ENCODE results near the gene MELTF. TPM values are rescaled to one million over a fixed set of nuclear protein-coding genes. Genes with fewer than 3 reads are reported as not detected.

Gene MELTF
- total RNA-seq, 1 experiment from 2014 or later: 9.2 TPM

GRCh38 chr3:196990601-196991007 lies 39.0 kb downstream of the MELTF start:
- H2BK15ac ChIP-seq (ENCODE audit: low read depth, low read length): no peak overlapping the region
- H3T11ph ChIP-seq (ENCODE audit: low read length): no peak overlapping the region
- H4K8ac ChIP-seq (replicated peaks; ENCODE audit: insufficient read length, low read depth, low read length): no peak overlapping the region
- no peak overlapping the region for H2BK12ac ChIP-seq (ENCODE audit: insufficient read length, low read depth, low read length)
- no peaks in the 10 kb centered on the region for H3K9me3 ChIP-seq (ENCODE audit: control insufficient read depth, low read depth, low read length)
- H3K79me2 ChIP-seq (ENCODE audit: insufficient read depth, low read length): no peaks in the 10 kb centered on the region
- H4K91ac ChIP-seq (ENCODE audit: insufficient read length, low read depth, low read length): no peak overlapping the region
- H3K14ac ChIP-seq (ENCODE audit: insufficient read depth, low read length): no peak overlapping the region
- H3K56ac ChIP-seq (ENCODE audit: insufficient read length, low read depth, low read length): no peak overlapping the region
- no CpG with 5 or more reads among the region's 10 CpGs for WGBS (ENCODE audit: extremely low coverage, insufficient read length, low lambda C conversion rate)
- Mint-ChIP-seq H3K9me3 (no peaks in the 10 kb centered on the region; a peak in 1 of 5 replicates), H3K4me1 (peaks cover 0 to 10% of the 10 kb centered on the region in 2 experiments; a peak in 3 of 4 replicates), H3K4me3 (no peak overlapping the region), H3K27ac (no peak overlapping the region), H3K36me3 (ENCODE audit: insufficient read depth in 1 of 3, low read depth in 3 of 3) (no peaks in the 10 kb centered on the region), H3K27me3 (ENCODE audit: low read depth) (peaks cover 2% of the 10 kb centered on the region)
- no peak overlapping the region for H3K4me2 ChIP-seq (ENCODE audit: insufficient read depth, insufficient read length, low read length)
- no peaks in the 10 kb centered on the region for H3K79me1 ChIP-seq (ENCODE audit: insufficient read depth, low read depth, low read length, poor library complexity, severe bottlenecking)
- H3K4me1 ChIP-seq (ENCODE audit: insufficient read depth, low read length): no peaks in the 10 kb centered on the region
- no peaks in the 10 kb centered on the region for H3K23me2 ChIP-seq (ENCODE audit: insufficient read length, low read depth, low read length, poor library complexity, severe bottlenecking)
- no peak overlapping the region for H2AK5ac ChIP-seq (ENCODE audit: insufficient read length, low read length)
- H4K20me1 ChIP-seq (ENCODE audit: control insufficient read depth, insufficient read depth, insufficient read length): no peaks in the 10 kb centered on the region
- no peak overlapping the region for H3K27ac ChIP-seq (ENCODE audit: insufficient read length, low read depth, low read length)
- no peak overlapping the region for H3K23ac ChIP-seq (ENCODE audit: insufficient read length, low read depth, low read length)
- TF ChIP-seq CTCF (conservative IDR thresholded peaks at IDR 0.05): no peak
- no peak overlapping the region for H3K18ac ChIP-seq (ENCODE audit: insufficient read length, low read depth, low read length)
- no peak overlapping the region for H3K4ac ChIP-seq (ENCODE audit: low read depth, low read length)
- no peak overlapping the region for H2BK20ac ChIP-seq (ENCODE audit: low read depth, low read length, poor library complexity, severe bottlenecking)
- no peaks in the 10 kb centered on the region for H3K27me3 ChIP-seq (ENCODE audit: insufficient read depth, low read length)
- H3K9ac ChIP-seq (ENCODE audit: extremely low read depth, insufficient read length, low read length): no peak overlapping the region
- no peak overlapping the region for H4K5ac ChIP-seq (ENCODE audit: insufficient read length, low read depth, low read length)
- H2BK120ac ChIP-seq (ENCODE audit: low read depth, low read length, poor library complexity, severe bottlenecking): no peak overlapping the region
- H2AFZ ChIP-seq (ENCODE audit: low read length): no peak overlapping the region
- H2BK5ac ChIP-seq (ENCODE audit: insufficient read length, low read length): no peak overlapping the region
- DNase-seq: peak; percentile 20

All from H9 (cell line).